22Rv1 (cell line): ENCODE measurements around the gene SLC6A8.

Experiments
- ZFX ChIP-seq: fragments of 450-650 bp; IDR thresholded peaks from 2 replicates; pipeline ENCODE4 v1.6.1; 2017; ENCODE audit warnings: antibody characterized with exemption, borderline replicate concordance
- TF ChIP-seq, protein P1 (sequence below): fragments of 450-650 bp; IDR thresholded peaks from 2 replicates; pipeline ENCODE4 v1.5.1; 2017; ENCODE audit warnings: mild to moderate bottlenecking

DNA sequence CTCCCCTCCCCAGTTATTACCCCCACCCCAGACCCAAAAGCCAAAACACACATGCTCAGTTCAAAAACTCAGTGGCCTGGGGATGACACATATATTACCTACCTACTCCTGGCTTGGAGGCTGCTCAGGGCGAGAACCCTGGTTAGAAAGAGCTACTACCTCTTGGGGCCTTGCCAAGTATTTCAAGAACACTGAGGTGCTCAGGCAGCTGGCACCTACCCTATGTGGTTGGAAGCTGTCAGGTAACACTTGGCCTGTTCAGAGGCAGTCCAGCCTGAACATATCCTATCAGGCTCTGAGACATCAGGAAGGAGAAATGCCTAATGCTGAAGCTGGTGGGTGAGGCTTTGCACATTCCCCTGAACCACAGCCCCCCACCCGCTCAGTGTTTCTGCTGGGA, 31.5 kb downstream of the SLC6A8 start:
- TF ChIP-seq, protein P1, sequence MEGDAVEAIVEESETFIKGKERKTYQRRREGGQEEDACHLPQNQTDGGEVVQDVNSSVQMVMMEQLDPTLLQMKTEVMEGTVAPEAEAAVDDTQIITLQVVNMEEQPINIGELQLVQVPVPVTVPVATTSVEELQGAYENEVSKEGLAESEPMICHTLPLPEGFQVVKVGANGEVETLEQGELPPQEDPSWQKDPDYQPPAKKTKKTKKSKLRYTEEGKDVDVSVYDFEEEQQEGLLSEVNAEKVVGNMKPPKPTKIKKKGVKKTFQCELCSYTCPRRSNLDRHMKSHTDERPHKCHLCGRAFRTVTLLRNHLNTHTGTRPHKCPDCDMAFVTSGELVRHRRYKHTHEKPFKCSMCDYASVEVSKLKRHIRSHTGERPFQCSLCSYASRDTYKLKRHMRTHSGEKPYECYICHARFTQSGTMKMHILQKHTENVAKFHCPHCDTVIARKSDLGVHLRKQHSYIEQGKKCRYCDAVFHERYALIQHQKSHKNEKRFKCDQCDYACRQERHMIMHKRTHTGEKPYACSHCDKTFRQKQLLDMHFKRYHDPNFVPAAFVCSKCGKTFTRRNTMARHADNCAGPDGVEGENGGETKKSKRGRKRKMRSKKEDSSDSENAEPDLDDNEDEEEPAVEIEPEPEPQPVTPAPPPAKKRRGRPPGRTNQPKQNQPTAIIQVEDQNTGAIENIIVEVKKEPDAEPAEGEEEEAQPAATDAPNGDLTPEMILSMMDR, result no peak
- no peak for TF ChIP-seq ZFX
